IMR-90 (cell line): ENCODE data around the gene NGFR.

Experiments
- TF ChIP-seq, protein P1 (sequence below): conservative IDR thresholded peaks from 2 replicates; pipeline ENCODE4 v1.5.1; 2012; ENCODE audit warnings: mild to moderate bottlenecking, low read depth, low read length, improper control_type of control experiment
- TF ChIP-seq, protein P2 (sequence below): fragments of 150-350 bp; IDR thresholded peaks from 2 replicates; pipeline ENCODE4 v1.6.1; 2016; ENCODE audit warnings: low read depth, mild to moderate bottlenecking, low read length, moderate library complexity, borderline replicate concordance

DNA sequence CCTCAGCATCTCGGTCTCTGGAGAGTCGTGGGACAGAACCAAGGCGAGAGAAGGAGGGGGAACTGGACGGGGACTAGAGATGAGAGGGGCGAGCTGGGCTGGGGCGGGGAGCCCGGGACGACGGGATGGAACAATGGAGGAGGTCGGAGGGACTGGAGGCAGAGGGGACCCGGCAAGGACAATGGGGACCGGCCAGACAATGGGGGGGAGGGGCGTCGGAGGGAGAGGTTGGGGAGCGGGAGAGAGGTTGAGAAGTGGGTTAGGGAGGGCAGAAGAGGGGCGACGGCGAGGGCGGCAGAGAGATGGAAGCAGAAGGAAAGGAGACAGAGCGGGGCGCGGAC lies 719 bp downstream of the NGFR start:
- TF ChIP-seq, protein P1, sequence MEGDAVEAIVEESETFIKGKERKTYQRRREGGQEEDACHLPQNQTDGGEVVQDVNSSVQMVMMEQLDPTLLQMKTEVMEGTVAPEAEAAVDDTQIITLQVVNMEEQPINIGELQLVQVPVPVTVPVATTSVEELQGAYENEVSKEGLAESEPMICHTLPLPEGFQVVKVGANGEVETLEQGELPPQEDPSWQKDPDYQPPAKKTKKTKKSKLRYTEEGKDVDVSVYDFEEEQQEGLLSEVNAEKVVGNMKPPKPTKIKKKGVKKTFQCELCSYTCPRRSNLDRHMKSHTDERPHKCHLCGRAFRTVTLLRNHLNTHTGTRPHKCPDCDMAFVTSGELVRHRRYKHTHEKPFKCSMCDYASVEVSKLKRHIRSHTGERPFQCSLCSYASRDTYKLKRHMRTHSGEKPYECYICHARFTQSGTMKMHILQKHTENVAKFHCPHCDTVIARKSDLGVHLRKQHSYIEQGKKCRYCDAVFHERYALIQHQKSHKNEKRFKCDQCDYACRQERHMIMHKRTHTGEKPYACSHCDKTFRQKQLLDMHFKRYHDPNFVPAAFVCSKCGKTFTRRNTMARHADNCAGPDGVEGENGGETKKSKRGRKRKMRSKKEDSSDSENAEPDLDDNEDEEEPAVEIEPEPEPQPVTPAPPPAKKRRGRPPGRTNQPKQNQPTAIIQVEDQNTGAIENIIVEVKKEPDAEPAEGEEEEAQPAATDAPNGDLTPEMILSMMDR: no peak
- TF ChIP-seq, protein P2, sequence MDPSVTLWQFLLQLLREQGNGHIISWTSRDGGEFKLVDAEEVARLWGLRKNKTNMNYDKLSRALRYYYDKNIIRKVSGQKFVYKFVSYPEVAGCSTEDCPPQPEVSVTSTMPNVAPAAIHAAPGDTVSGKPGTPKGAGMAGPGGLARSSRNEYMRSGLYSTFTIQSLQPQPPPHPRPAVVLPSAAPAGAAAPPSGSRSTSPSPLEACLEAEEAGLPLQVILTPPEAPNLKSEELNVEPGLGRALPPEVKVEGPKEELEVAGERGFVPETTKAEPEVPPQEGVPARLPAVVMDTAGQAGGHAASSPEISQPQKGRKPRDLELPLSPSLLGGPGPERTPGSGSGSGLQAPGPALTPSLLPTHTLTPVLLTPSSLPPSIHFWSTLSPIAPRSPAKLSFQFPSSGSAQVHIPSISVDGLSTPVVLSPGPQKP: no peak
